H9 (cell line): Measurements from ENCODE around the gene TMEM79. TPM values are rescaled to one million over a fixed set of nuclear protein-coding genes. Genes with fewer than 3 reads are reported as not detected.
A peak's percentile ranks its signal among the peaks of the same experiment; 100 is the strongest.

Experiments
- DNase-seq: peaks from one replicate; pipeline ENCODE4 v3.0.0-alpha.2; 2017
- H2AFZ ChIP-seq: one replicate; pipeline ENCODE4 v1.6.1; 2013; ENCODE audit warnings: mild to moderate bottlenecking, low read length, control low read depth, moderate library complexity
- H2AK5ac ChIP-seq: 2 replicates; pipeline ENCODE4 v1.6.1; 2013; ENCODE audit warnings: low read length, control low read depth, mixed read lengths; ENCODE audit not compliant: insufficient read length
- H2BK120ac ChIP-seq: one replicate; pipeline ENCODE4 v1.6.1; 2013; ENCODE audit warnings: low read depth, mild to moderate bottlenecking, low read length, control low read depth, inconsistent platforms; ENCODE audit not compliant: poor library complexity, severe bottlenecking
- H2BK12ac ChIP-seq: 2 replicates; pipeline ENCODE4 v1.6.1; 2013; ENCODE audit warnings: low read length, control low read depth, mixed read lengths, low read depth; ENCODE audit not compliant: insufficient read length
- H2BK15ac ChIP-seq: 2 replicates; pipeline ENCODE4 v1.6.1; 2013; ENCODE audit warnings: low read depth, low read length, control low read depth
- H2BK20ac ChIP-seq: one replicate; pipeline ENCODE4 v1.6.1; 2013; ENCODE audit warnings: low read depth, mild to moderate bottlenecking, low read length, control low read depth, inconsistent platforms; ENCODE audit not compliant: poor library complexity, severe bottlenecking
- H2BK5ac ChIP-seq: 2 replicates; pipeline ENCODE4 v1.6.1; 2013; ENCODE audit warnings: low read length, control low read depth, mixed read lengths; ENCODE audit not compliant: insufficient read length
- H3K14ac ChIP-seq: 2 replicates; pipeline ENCODE4 v1.6.1; 2013; ENCODE audit warnings: low read length, control low read depth; ENCODE audit not compliant: insufficient read depth
- H3K18ac ChIP-seq: 2 replicates; pipeline ENCODE4 v1.6.1; 2013; ENCODE audit warnings: low read depth, mild to moderate bottlenecking, mixed read lengths, low read length, control low read depth; ENCODE audit not compliant: insufficient read length
- H3K23ac ChIP-seq: 2 replicates; pipeline ENCODE4 v1.6.1; 2013; ENCODE audit warnings: low read length, control low read depth, mixed read lengths, low read depth; ENCODE audit not compliant: insufficient read length
- H3K23me2 ChIP-seq: 2 replicates; pipeline ENCODE4 v1.6.1; 2013; ENCODE audit warnings: low read depth, mild to moderate bottlenecking, mixed read lengths, low read length, control low read depth; ENCODE audit not compliant: insufficient read length, poor library complexity, severe bottlenecking
- H3K27ac ChIP-seq: 2 replicates; pipeline ENCODE4 v1.5.1; 2013; ENCODE audit warnings: low read length, control low read depth, mixed read lengths, low read depth; ENCODE audit not compliant: insufficient read length
- H3K27me3 ChIP-seq: 2 replicates; pipeline ENCODE4 v1.6.1; 2013; ENCODE audit warnings: low read length, control low read depth, inconsistent platforms; ENCODE audit not compliant: insufficient read depth
- H3K4ac ChIP-seq: 2 replicates; pipeline ENCODE4 v1.6.1; 2013; ENCODE audit warnings: low read depth, mild to moderate bottlenecking, control low read depth, inconsistent platforms, low read length, moderate library complexity
- H3K4me1 ChIP-seq: 2 replicates; pipeline ENCODE4 v1.6.1; 2013; ENCODE audit warnings: low read length, control low read depth, inconsistent platforms; ENCODE audit not compliant: insufficient read depth
- H3K4me2 ChIP-seq: 2 replicates; pipeline ENCODE4 v1.6.1; 2013; ENCODE audit warnings: low read length, control low read depth, mixed read lengths; ENCODE audit not compliant: insufficient read length, insufficient read depth
- H3K56ac ChIP-seq: 2 replicates; pipeline ENCODE4 v1.6.1; 2013; ENCODE audit warnings: low read depth, mild to moderate bottlenecking, mixed read lengths, low read length, control low read depth; ENCODE audit not compliant: insufficient read length
- H3K79me1 ChIP-seq: 2 replicates; pipeline ENCODE4 v1.6.1; 2013; ENCODE audit warnings: low read depth, mild to moderate bottlenecking, moderate library complexity, low read length, control low read depth, inconsistent platforms; ENCODE audit not compliant: insufficient read depth, poor library complexity, severe bottlenecking
- H3K79me2 ChIP-seq: 2 replicates; pipeline ENCODE4 v1.6.1; 2013; ENCODE audit warnings: low read length, control low read depth, inconsistent platforms; ENCODE audit not compliant: insufficient read depth
- H3K9ac ChIP-seq: 2 replicates; pipeline ENCODE4 v1.6.1; 2013; ENCODE audit warnings: low read length, control low read depth, mixed read lengths; ENCODE audit not compliant: insufficient read length; ENCODE audit errors: extremely low read depth
- H3K9me3 ChIP-seq: one replicate; pipeline ENCODE4 v1.6.1; 2013; ENCODE audit warnings: low read depth, low read length, inconsistent platforms; ENCODE audit not compliant: control insufficient read depth
- H3T11ph ChIP-seq: one replicate; pipeline ENCODE4 v1.6.1; 2013; ENCODE audit warnings: mild to moderate bottlenecking, low read length, control low read depth, inconsistent platforms
- H4K20me1 ChIP-seq: one replicate; pipeline ENCODE4 v1.6.1; 2013; ENCODE audit not compliant: control insufficient read depth, insufficient read length, insufficient read depth
- H4K5ac ChIP-seq: 2 replicates; pipeline ENCODE4 v1.6.1; 2013; ENCODE audit warnings: low read depth, mild to moderate bottlenecking, mixed read lengths, low read length, control low read depth; ENCODE audit not compliant: insufficient read length
- H4K8ac ChIP-seq: replicated peaks from 2 replicates; pipeline ENCODE4 v1.6.1; 2013; ENCODE audit warnings: low read length, control low read depth, mixed read lengths, low read depth; ENCODE audit not compliant: insufficient read length
- H4K91ac ChIP-seq: 2 replicates; pipeline ENCODE4 v1.6.1; 2013; ENCODE audit warnings: low read depth, mild to moderate bottlenecking, moderate library complexity, mixed read lengths, low read length, control low read depth; ENCODE audit not compliant: insufficient read length
- H3K27ac Mint-ChIP-seq, 3 experiments: 2 replicates in 2 of 3; 3 replicates in 1 of 3; pipeline ENCODE4 v1.8.0; 2020 to 2021; ENCODE audit warnings: mixed read lengths in 3 of 3, mild to moderate bottlenecking in 1 of 3, moderate library complexity in 1 of 3
- H3K27me3 Mint-ChIP-seq: 2 replicates; pipeline ENCODE4 v1.8.0; 2021; ENCODE audit warnings: low read depth, mild to moderate bottlenecking, moderate library complexity, mixed read lengths
- H3K36me3 Mint-ChIP-seq, 3 experiments: 2 replicates in 2 of 3; 3 replicates in 1 of 3; pipeline ENCODE4 v1.8.0; 2020 to 2021; ENCODE audit warnings: low read depth in 3 of 3, mixed read lengths in 3 of 3; ENCODE audit not compliant: insufficient read depth in 1 of 3
- H3K4me1 Mint-ChIP-seq, 2 experiments: 2 replicates each; pipeline ENCODE4 v1.8.0; 2020; ENCODE audit warnings: mixed read lengths in 2 of 2
- H3K4me3 Mint-ChIP-seq, 2 experiments: 2 replicates in 1 of 2; 3 replicates in 1 of 2; pipeline ENCODE4 v1.8.0; 2020 to 2021; ENCODE audit warnings: mild to moderate bottlenecking in 2 of 2, mixed read lengths in 2 of 2, moderate library complexity in 1 of 2
- H3K9me3 Mint-ChIP-seq, 2 experiments: 2 replicates in 1 of 2; 3 replicates in 1 of 2; pipeline ENCODE4 v1.8.0; 2020; ENCODE audit warnings: mild to moderate bottlenecking in 2 of 2, mixed read lengths in 2 of 2, moderate library complexity in 1 of 2
- CTCF ChIP-seq: fragments of 200-600 bp; sonication (generic); conservative IDR thresholded peaks from 3 replicates; pipeline ENCODE4 v1.8.0; 2021; ENCODE audit warnings: antibody characterized with exemption, mild to moderate bottlenecking
- WGBS: extraction: QIAGEN DNeasy Blood & Tissue Kit; methylation state at CpG from one replicate; pipeline ENCODE4 v1.1.7; 2013; ENCODE audit warnings: missing lambda C conversion rate, low lambda C conversion rate, mixed read lengths; ENCODE audit not compliant: insufficient read length; ENCODE audit errors: extremely low coverage; 5-methylcytosine and 5-hydroxymethylcytosine counted together
- total RNA-seq: library from RNA; stranded (reverse); gene quantifications from 2 replicates; pipeline ENCODE4 v1.2.1, GENCODE V29; 2021

The TMEM79 gene
- total RNA-seq, 1 experiment from 2014 or later = 2.6 TPM

- Histone ChIP-seq H3T11ph (no peak overlapping the region), H3K4me1 (0 out of 2 replicates have a peak, but pooled peaks cover 2% of the 10 kb centered on the region), H3K27ac (no peak overlapping the region), H3K27me3 (no peaks in the 10 kb centered on the region), H3K79me1 (no peaks in the 10 kb centered on the region), H2BK120ac (no peak overlapping the region), H3K23ac (no peak overlapping the region), H3K56ac (no peak overlapping the region), H4K91ac (no peak overlapping the region), H3K9ac (no peak overlapping the region), H4K8ac (no peak overlapping the region), H2AK5ac (no peak overlapping the region), H2BK15ac (no peak overlapping the region), H4K5ac (no peak overlapping the region), H3K23me2 (peaks cover 7% of the 10 kb centered on the region), H3K4ac (no peak overlapping the region), H3K14ac (no peak overlapping the region), H2BK5ac (no peak overlapping the region), H2BK12ac (no peak overlapping the region), H3K79me2 (peaks cover 24% of the 10 kb centered on the region), H4K20me1 (no peaks in the 10 kb centered on the region), H2BK20ac (no peak overlapping the region), H3K4me2 (peak overlapping the region; percentile 86), H3K18ac (no peak overlapping the region), H3K9me3 (no peaks in the 10 kb centered on the region), H2AFZ (no peak overlapping the region)
- peak overlapping the region; percentile 97 to 98 for H3K4me3 Mint-ChIP-seq
- no peaks in the 10 kb centered on the region; the same call in 1 of the 2 replicates for H3K27me3 Mint-ChIP-seq
- H3K9me3 Mint-ChIP-seq = no peaks in the 10 kb centered on the region; a peak in 2 of 5 replicates
- peaks cover 14 to 20% of the 10 kb centered on the region in 2 experiments for H3K4me1 Mint-ChIP-seq
- peaks cover 37 to 65% (median 61%) of the 10 kb centered on the region in 3 experiments for H3K36me3 Mint-ChIP-seq
- no peak overlapping the region for H3K27ac Mint-ChIP-seq
- TF ChIP-seq CTCF = peak; percentile 58; the same call in 2 of the 3 replicates
- WGBS = no CpG with 5 or more reads among the region's 4 CpGs
- no peak for DNase-seq
Measured at GRCh38 chr1:156336242-156336641, 52.1 kb downstream of the TMEM79 start.
